Suprapubic skin (tissue), 4 donors: ENCODE data around the gene SDC1.

Source experiments
- CTCF ChIP-seq, 2 donors: fragments of 200-600 bp in 1 of 2; fragments of 450-650 bp in 1 of 2; sonication (generic) in 1 of 2; IDR thresholded peaks; one replicate each; pipeline ENCODE4 v1.5.1; 2016 to 2019; ENCODE audit warnings: antibody characterized with exemption in 2 of 2, mild to moderate bottlenecking in 1 of 2, moderate library complexity in 1 of 2
- POLR2A ChIP-seq, 2 donors: fragments of 450-650 bp; IDR thresholded peaks; one replicate each; pipeline ENCODE4 v1.6.1; 2017; ENCODE audit warnings: antibody characterized with exemption in 2 of 2, mild to moderate bottlenecking in 2 of 2, moderate library complexity in 2 of 2
- POLR2AphosphoS5 ChIP-seq, 3 donors: sonication (generic); formaldehyde crosslinking; IDR thresholded peaks; one replicate each; pipeline ENCODE4 v1.6.1; 2017; ENCODE audit warnings: antibody characterized with exemption in 3 of 3

- no peak for TF ChIP-seq CTCF (IDR thresholded peaks at IDR 0.05)
- TF ChIP-seq POLR2AphosphoS5 (IDR thresholded peaks at IDR 0.05): no peak
- no peak for TF ChIP-seq POLR2A (IDR thresholded peaks at IDR 0.05)
Observed at GRCh38 chr2:20210462-20210861, 14.5 kb downstream of the SDC1 start.
